Measurements from ENCODE around the gene SHISA9.

Gene SHISA9

DNA sequence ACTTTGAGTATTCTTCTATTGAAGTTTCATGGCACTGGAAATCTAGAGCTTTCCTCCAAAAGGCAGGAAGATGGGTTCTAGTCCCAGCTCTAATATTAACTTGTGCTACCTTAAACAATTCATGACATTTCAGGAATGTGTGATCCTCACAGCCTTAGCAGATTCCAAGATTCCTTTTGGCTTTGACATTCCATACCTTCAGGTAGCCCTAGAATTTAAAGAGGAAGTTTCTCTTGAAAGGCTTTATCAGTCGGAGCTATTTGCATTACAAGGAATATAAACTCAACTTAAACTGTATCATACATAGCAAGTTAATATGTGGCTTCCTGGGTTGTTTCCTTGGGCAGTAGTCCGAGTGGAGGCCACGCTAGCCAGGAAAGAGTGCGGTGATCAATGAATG lies 330.0 kb downstream of the SHISA9 start:
- no peak overlapping the region for H3K9ac ChIP-seq (ENCODE audit: low read length)
- H3K9me3 ChIP-seq (ENCODE audit: control insufficient read depth, low read length) = no peaks in the 10 kb centered on the region
- no peaks in the 10 kb centered on the region for H3K27me3 ChIP-seq (ENCODE audit: control insufficient read depth, insufficient read depth, low read length)
- H3K4me1 ChIP-seq (ENCODE audit: control insufficient read depth, insufficient read depth, low read length) = no peaks in the 10 kb centered on the region
- no peak overlapping the region for H3K4me3 ChIP-seq (ENCODE audit: low read length)
- H3K36me3 ChIP-seq (ENCODE audit: control insufficient read depth, insufficient read depth, low read length) = no peaks in the 10 kb centered on the region

DNA sequence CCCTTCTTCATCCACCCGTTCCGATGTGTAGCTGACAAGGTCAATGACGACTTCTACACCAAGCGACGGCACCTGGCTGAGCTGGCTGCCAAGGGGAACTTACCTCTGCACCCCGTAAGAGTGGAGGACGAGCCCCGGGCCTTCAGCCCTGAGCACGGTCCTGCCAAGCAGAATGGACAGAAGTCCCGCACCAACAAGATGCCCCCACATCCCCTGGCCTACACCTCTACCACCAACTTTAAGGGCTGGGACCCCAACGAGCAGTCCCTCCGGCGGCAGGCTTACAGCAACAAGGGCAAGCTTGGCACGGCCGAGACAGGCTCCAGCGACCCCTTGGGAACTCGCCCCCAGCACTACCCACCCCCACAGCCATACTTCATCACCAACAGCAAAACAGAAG lies 333.6 kb downstream of the SHISA9 start:
- no peaks in the 10 kb centered on the region for H3K27me3 ChIP-seq (ENCODE audit: control insufficient read depth, insufficient read depth, low read length)
- H3K4me3 ChIP-seq (ENCODE audit: low read length) = no peak overlapping the region
- no peaks in the 10 kb centered on the region for H3K9me3 ChIP-seq (ENCODE audit: control insufficient read depth, low read length)
- no peaks in the 10 kb centered on the region for H3K36me3 ChIP-seq (ENCODE audit: control insufficient read depth, insufficient read depth, low read length)
- no peak overlapping the region for H3K9ac ChIP-seq (ENCODE audit: low read length)
- no peaks in the 10 kb centered on the region for H3K4me1 ChIP-seq (ENCODE audit: control insufficient read depth, insufficient read depth, low read length)

DNA sequence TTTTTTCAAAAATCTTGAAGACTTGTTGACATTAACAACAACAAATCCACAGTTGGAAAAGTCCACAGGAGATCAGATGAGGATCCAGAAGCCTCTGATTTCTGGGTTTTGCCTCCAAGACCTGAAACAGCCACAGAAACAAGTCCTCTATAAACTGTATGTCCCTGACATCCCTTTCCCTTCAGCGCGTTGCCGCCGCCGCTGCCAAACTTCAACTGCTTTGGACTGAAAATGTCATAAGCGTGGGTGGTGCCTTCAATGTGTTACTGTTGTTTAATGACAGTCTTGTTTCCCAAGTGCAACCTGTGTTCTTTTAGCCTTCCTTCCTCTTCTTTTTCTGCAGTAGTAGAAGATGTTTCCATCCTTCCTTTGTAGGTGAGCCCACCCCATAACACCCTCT lies 334.9 kb downstream of the SHISA9 start:
- no peaks in the 10 kb centered on the region for H3K27me3 ChIP-seq (ENCODE audit: control insufficient read depth, insufficient read depth, low read length)

DNA sequence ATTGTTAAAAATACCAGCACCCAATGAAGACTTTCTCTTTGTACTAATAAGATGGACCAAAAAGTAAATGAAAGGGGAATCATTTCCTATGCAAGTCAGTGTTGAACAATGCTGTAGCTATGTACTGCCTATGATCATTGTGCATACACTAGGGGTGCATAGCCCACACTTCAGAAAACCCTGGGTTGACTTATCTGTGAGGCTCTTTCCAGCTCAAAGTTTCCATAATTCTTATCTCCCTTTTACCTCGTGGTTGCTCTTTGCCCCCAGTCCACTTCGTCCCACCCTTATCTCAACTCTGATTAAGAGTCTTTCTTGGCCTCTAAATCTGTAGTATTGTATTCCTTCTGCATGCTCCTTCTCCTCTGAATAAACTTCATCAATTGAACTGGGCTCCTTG lies 336.8 kb downstream of the SHISA9 start:
- no peaks in the 10 kb centered on the region for H3K4me1 ChIP-seq (ENCODE audit: control insufficient read depth, insufficient read depth, low read length)
- no peaks in the 10 kb centered on the region for H3K9me3 ChIP-seq (ENCODE audit: control insufficient read depth, low read length)
- H3K9ac ChIP-seq (ENCODE audit: low read length) = no peak overlapping the region
- H3K36me3 ChIP-seq (ENCODE audit: control insufficient read depth, insufficient read depth, low read length) = no peaks in the 10 kb centered on the region
- no peak overlapping the region for H3K4me3 ChIP-seq (ENCODE audit: low read length)
- H3K27me3 ChIP-seq (ENCODE audit: control insufficient read depth, insufficient read depth, low read length) = no peaks in the 10 kb centered on the region

More for the DNA sequence above, 334.9 kb downstream of the SHISA9 start:
- H3K9ac ChIP-seq (ENCODE audit: low read length) = no peak overlapping the region
- H3K9me3 ChIP-seq (ENCODE audit: control insufficient read depth, low read length) = no peaks in the 10 kb centered on the region
- H3K4me3 ChIP-seq (ENCODE audit: low read length) = no peak overlapping the region
- H3K4me1 ChIP-seq (ENCODE audit: control insufficient read depth, insufficient read depth, low read length) = no peaks in the 10 kb centered on the region
- H3K36me3 ChIP-seq (ENCODE audit: control insufficient read depth, insufficient read depth, low read length) = no peaks in the 10 kb centered on the region

DNA sequence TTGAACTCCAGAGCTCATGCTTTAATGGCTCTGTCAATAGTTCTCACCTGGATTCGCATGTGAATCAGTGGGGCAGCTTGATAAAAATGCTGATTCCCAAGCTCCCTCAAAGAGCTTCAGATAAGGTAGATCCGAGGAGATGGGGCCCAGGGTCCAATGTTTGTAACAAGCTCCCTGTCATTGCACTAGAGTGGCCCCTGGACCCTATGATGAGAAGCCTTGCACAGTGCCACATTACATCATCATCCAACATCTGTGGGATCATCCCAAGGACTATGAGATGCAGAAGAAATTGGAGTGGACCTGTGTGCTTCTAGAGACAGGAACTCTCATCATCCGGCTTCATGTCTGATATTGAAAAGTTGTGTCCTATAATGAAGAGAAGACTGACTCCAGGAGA lies 340.8 kb downstream of the SHISA9 start:
- no peak overlapping the region for H3K9ac ChIP-seq (ENCODE audit: low read length)
- no peaks in the 10 kb centered on the region for H3K27me3 ChIP-seq (ENCODE audit: control insufficient read depth, insufficient read depth, low read length)
- no peaks in the 10 kb centered on the region for H3K9me3 ChIP-seq (ENCODE audit: control insufficient read depth, low read length)
- no peaks in the 10 kb centered on the region for H3K4me1 ChIP-seq (ENCODE audit: control insufficient read depth, insufficient read depth, low read length)
- no peak overlapping the region for H3K4me3 ChIP-seq (ENCODE audit: low read length)
- no peaks in the 10 kb centered on the region for H3K36me3 ChIP-seq (ENCODE audit: control insufficient read depth, insufficient read depth, low read length)

DNA sequence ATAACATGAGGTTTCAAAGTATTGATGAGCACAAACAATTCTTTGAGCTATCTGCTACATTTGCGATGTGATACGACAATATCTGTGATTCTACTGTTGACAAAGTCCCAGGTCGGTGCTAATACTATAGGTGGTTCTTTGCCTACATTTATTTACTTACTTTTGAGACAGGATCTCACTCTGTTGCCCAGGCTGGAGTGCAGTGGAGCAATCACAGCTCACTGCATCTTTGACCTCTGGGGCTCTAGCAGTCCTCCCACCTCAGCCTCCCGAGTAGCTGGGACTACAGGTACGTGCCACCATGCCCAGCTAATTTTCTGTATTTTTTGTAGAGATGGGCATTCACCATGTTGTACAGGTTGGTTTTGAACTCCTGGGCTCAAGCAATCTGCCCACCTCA lies 343.4 kb downstream of the SHISA9 start:
- no peak overlapping the region for H3K9ac ChIP-seq (ENCODE audit: low read length)
- H3K27me3 ChIP-seq (ENCODE audit: control insufficient read depth, insufficient read depth, low read length) = no peaks in the 10 kb centered on the region
- no peaks in the 10 kb centered on the region for H3K9me3 ChIP-seq (ENCODE audit: control insufficient read depth, low read length)
- no peaks in the 10 kb centered on the region for H3K36me3 ChIP-seq (ENCODE audit: control insufficient read depth, insufficient read depth, low read length)
- H3K4me1 ChIP-seq (ENCODE audit: control insufficient read depth, insufficient read depth, low read length) = no peaks in the 10 kb centered on the region
- no peak overlapping the region for H3K4me3 ChIP-seq (ENCODE audit: low read length)

DNA sequence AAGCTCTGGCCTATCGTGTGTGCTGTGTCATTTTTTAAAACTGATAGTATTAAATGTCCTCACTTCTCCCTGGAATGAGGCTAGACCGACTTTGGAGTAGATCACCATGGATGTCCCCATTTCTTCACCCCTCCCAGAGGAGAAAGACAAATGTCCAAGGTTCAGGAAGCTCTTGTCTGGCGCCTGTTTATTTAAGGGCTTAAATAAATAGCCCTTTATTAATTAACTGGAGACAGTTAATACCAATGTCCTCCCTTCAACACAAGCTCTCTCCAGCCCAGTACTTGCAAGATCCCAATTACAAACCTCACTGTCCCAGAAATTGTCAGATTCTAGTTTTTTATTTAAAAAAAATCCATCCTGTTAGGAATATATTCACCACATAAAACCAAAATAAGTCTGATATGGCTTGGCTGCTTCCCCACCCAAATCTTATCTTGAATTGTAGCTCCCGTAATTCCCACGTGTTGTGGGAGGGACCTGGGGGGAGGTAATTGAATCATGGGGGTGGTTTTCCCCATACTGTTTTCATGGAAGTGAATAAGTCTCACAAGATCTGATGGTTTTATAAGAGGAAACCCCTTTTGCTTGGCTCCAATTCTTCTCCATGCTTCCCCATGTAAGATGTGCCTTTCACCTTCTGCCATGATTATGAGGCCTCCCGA lies 344.4 kb downstream of the SHISA9 start:
- Histone ChIP-seq H3K4me3 (ENCODE audit: low read length) (no peak overlapping the region), H3K9me3 (ENCODE audit: control insufficient read depth, low read length) (no peaks in the 10 kb centered on the region), H3K27me3 (ENCODE audit: control insufficient read depth, insufficient read depth, low read length) (no peaks in the 10 kb centered on the region), H3K4me1 (ENCODE audit: control insufficient read depth, insufficient read depth, low read length) (no peaks in the 10 kb centered on the region), H3K9ac (ENCODE audit: low read length) (no peak overlapping the region), H3K36me3 (ENCODE audit: control insufficient read depth, insufficient read depth, low read length) (no peaks in the 10 kb centered on the region)

DNA sequence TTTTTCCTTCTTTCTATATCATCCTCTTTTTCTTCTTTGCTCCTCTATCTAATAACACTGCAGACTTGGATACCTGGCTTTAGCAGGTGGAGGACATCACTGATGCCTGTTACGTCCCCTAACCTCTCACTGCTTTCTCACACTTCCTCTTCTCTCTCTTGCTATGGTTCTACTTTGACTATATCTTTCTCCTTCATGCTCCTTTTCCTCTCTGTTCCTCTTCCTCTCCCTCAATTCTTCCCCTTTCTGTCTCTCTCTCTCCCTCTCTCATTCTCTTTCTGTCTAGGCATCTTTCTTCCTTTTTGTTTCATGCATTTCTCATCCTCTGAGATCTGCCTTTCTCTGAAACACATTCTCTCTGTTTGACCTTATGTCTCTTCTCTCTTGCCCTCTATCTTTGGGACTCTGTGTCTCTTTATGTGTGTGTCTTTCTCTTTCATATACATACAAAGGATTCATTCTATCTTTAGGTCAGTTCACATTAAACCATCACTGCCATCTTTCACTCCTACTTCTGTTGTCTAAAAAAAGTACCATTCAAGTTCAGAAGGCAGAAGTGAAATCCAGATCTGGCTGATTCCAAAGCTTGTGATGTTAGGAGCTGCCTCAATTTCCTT lies 353.7 kb downstream of the SHISA9 start:
- Histone ChIP-seq H3K4me1 (ENCODE audit: control insufficient read depth, insufficient read depth, low read length) (no peaks in the 10 kb centered on the region), H3K9ac (ENCODE audit: low read length) (no peak overlapping the region), H3K9me3 (ENCODE audit: control insufficient read depth, low read length) (no peaks in the 10 kb centered on the region), H3K36me3 (ENCODE audit: control insufficient read depth, insufficient read depth, low read length) (no peaks in the 10 kb centered on the region), H3K4me3 (ENCODE audit: low read length) (no peak overlapping the region), H3K27me3 (ENCODE audit: control insufficient read depth, insufficient read depth, low read length) (no peaks in the 10 kb centered on the region)

DNA sequence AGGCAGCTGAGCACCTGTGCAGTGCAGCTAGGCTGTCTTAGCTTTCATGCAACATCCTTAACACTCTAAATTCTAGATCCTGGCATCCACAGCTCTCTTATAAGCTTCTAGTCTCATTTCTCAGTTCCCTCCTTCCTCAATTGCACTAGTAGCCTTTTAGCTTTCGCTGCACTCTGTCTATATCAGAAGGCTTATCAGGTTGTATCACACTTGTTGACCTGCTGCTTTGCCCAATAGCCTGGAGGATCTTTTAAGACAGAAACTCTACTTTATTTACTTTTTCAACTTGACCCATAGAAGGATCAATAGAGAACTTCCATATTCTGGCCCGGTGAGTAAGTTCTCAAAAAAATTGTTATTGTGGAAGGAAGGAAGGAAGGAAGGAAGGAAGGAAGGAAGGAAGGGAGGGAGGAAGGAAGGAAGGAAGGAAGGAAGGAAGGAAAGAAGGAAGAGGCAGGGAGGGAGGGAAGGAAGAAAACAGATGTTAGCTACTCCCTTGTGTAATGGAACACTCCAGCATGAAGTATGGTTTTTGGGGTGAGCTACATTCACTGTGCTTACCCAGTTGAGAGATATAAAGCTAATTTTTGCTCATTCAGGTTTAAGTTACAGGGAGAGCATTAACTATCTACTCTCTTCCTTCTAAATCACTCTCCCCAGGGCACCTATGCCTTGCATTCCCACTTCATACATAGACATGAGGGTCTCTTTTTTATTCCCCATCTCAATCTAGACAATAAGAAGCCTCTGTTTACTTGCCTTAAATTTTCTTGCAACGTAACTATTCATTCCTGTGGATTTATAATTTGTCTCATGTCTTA lies 361.1 kb downstream of the SHISA9 start:
- Histone ChIP-seq H3K9me3 (ENCODE audit: control insufficient read depth, low read length) (no peaks in the 10 kb centered on the region), H3K4me1 (ENCODE audit: control insufficient read depth, insufficient read depth, low read length) (no peaks in the 10 kb centered on the region), H3K36me3 (ENCODE audit: control insufficient read depth, insufficient read depth, low read length) (no peaks in the 10 kb centered on the region), H3K9ac (ENCODE audit: low read length) (no peak overlapping the region), H3K27me3 (ENCODE audit: control insufficient read depth, insufficient read depth, low read length) (no peaks in the 10 kb centered on the region), H3K4me3 (ENCODE audit: low read length) (no peak overlapping the region)

DNA sequence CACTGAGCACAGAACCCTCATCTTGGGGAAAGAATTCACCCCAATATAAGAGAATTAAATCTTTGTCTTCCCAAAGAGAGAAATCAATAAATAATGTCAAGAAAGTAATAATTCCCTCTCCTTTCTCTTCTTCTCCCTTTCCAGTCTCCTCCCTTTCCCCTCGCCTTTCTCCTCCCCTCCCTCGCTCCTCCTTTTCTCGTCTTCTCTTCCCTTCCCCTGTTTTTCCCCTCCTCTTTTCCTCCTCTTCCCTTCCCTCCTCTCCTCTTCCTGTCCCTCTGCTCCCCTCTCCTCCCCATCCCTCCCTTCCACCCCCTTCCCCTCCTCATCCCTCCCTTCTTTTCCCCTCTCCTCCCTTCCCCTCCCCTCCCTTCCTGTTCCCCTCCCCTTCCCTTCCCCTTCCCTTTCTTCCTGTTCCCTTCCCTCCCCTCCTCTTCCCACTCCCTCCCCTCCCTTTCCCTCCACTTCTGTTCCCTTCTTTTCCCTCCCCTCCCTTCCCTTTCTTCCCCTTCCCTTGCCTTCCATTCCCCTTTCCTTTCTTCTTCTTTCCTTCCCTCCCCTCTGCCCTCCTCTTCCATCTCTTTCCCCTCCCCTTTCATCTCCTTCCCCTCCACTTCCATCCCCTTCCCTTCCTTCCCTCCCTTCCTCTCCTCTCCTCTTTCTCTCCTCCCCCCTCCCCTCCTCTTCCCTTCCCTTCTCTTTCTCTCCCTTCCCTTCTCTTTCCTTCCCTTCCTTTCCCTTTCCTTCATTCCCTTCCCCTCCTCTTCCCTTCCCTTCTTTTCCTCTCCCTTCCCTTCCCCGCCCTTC lies 363.6 kb downstream of the SHISA9 start:
- Histone ChIP-seq H3K4me1 (ENCODE audit: control insufficient read depth, insufficient read depth, low read length) (no peaks in the 10 kb centered on the region), H3K9ac (ENCODE audit: low read length) (no peak overlapping the region)

DNA sequence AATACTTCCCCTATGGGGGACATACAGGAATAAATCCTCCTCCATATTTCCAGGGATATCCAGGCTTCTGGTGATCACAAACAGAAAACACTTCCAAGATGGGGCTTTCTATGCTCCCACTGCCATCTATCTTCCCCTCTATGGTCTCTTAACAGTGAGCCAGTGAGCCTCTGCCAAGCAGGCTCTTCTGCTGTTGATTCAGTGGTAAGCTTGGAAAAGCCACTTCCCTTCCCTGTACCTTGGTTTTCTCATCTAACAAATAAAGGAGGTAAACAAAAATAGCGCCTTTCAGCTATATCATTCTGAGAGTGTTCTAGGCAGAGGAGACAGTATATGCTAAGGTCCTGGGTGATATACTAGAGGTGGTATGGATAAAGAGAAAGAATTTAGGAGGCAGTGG lies 368.0 kb downstream of the SHISA9 start:
- Histone ChIP-seq H3K27me3 (ENCODE audit: control insufficient read depth, insufficient read depth, low read length) (no peaks in the 10 kb centered on the region), H3K36me3 (ENCODE audit: control insufficient read depth, insufficient read depth, low read length) (no peaks in the 10 kb centered on the region), H3K4me3 (ENCODE audit: low read length) (no peak overlapping the region), H3K9ac (ENCODE audit: low read length) (no peak overlapping the region), H3K9me3 (ENCODE audit: control insufficient read depth, low read length) (no peaks in the 10 kb centered on the region), H3K4me1 (ENCODE audit: control insufficient read depth, insufficient read depth, low read length) (no peaks in the 10 kb centered on the region)

More for the DNA sequence above, 363.6 kb downstream of the SHISA9 start:
- Histone ChIP-seq H3K27me3 (ENCODE audit: control insufficient read depth, insufficient read depth, low read length) (no peaks in the 10 kb centered on the region), H3K4me3 (ENCODE audit: low read length) (no peak overlapping the region), H3K36me3 (ENCODE audit: control insufficient read depth, insufficient read depth, low read length) (no peaks in the 10 kb centered on the region), H3K9me3 (ENCODE audit: control insufficient read depth, low read length) (no peaks in the 10 kb centered on the region)

All from mucosa of stomach (tissue), 1 donor.